Panc1 (cell line): ENCODE measurements around the gene TULP4. TPM values are rescaled to one million over a fixed set of nuclear protein-coding genes. Genes with fewer than 3 reads are reported as not detected.

ENCODE experiments used
- ATAC-seq: fragments of 200-7000 bp; cut with Tn5 transposase; 2 replicates; pipeline ENCODE4 v1.9.1; 2020; ENCODE audit warnings: mild to moderate bottlenecking, moderate library complexity
- BruUV-seq: library from RNA; stranded (reverse); fragments of 400-500 nt; replicated peaks from 2 replicates; lab custom pipeline; 2021; lab: Mats Ljungman, UMichigan
- CTCF ChIA-PET: fragments of 300-600 bp; sonication (Branson Sonifier 250); formaldehyde crosslinking; loops from one replicate; lab custom pipeline; 2022; ENCODE audit warnings: antibody characterized with exemption; lab: Charles Lee
- POLR2A ChIA-PET: fragments of 300-600 bp; sonication (Branson Sonifier 250); formaldehyde crosslinking; loops from one replicate; lab custom pipeline; 2022; ENCODE audit warnings: antibody characterized with exemption; lab: Charles Lee
- DNase-seq: peaks from one replicate; pipeline ENCODE4 v3.0.0-alpha.2; 2010; ENCODE audit warnings: low read depth, low spot score
- H3K27ac ChIP-seq: 2 replicates; pipeline ENCODE4 v1.5.1; 2011; ENCODE audit warnings: mild to moderate bottlenecking, low read length, inconsistent platforms
- H3K27me3 ChIP-seq: fragments of 200-500 bp; sonication (Bioruptor generic); 2 replicates; pipeline ENCODE4 v1.6.0; 2014; ENCODE audit warnings: low read length, inconsistent platforms; ENCODE audit not compliant: control insufficient read depth, insufficient read depth
- H3K36me3 ChIP-seq: fragments of 200-500 bp; sonication (Bioruptor generic); 2 replicates; pipeline ENCODE4 v1.5.1; 2014; ENCODE audit warnings: inconsistent platforms, mild to moderate bottlenecking, low read length, moderate library complexity; ENCODE audit not compliant: control insufficient read depth, insufficient read depth
- H3K4me1 ChIP-seq: 2 replicates; pipeline ENCODE4 v1.5.1; 2011; ENCODE audit warnings: inconsistent platforms, mild to moderate bottlenecking, low read length, moderate library complexity; ENCODE audit not compliant: control insufficient read depth, insufficient read depth
- H3K4me3 ChIP-seq, 2 experiments: 2 replicates each; pipeline ENCODE4 v1.5.1; 2011 to 2012; ENCODE audit warnings: low read depth in 2 of 2, low read length in 2 of 2, mild to moderate bottlenecking in 2 of 2, inconsistent platforms in 1 of 2, moderate library complexity in 1 of 2
- H3K9me3 ChIP-seq: fragments of 200-500 bp; sonication (Bioruptor generic); 2 replicates; pipeline ENCODE4 v1.5.1; 2014; ENCODE audit warnings: low read depth, mild to moderate bottlenecking, inconsistent platforms, low read length, moderate library complexity; ENCODE audit not compliant: control insufficient read depth, insufficient read depth
- POLR2AphosphoS5 ChIP-seq: IDR thresholded peaks from 2 replicates; pipeline ENCODE4 v1.6.1; 2012; ENCODE audit warnings: mild to moderate bottlenecking, low read depth, low read length, moderate library complexity
- REST ChIP-seq, 2 experiments: IDR thresholded peaks; 2 replicates each; pipeline ENCODE4 v1.6.1; 2011 to 2012; ENCODE audit warnings: low read depth in 2 of 2, control low read depth in 1 of 2, low read length in 1 of 2, mild to moderate bottlenecking in 1 of 2, moderate library complexity in 1 of 2; ENCODE audit not compliant: insufficient read depth in 1 of 2
- SIN3A ChIP-seq: IDR thresholded peaks from 2 replicates; pipeline ENCODE4 v1.6.1; 2012; ENCODE audit warnings: low read depth, mild to moderate bottlenecking, low read length, moderate library complexity, borderline replicate concordance; ENCODE audit not compliant: insufficient read depth
- TCF7L2 ChIP-seq: IDR thresholded peaks from 2 replicates; pipeline ENCODE4 v1.6.1; 2011; ENCODE audit warnings: mild to moderate bottlenecking, low read depth, low read length, inconsistent platforms
- in situ Hi-C: cut with HindIII; loops from 2 replicates; pipeline ENCODE4 v1.10.0; 2016; ENCODE audit warnings: low sequenced_read_pairs, low pct_unique_long_range_greater_than_20kb
- intact Hi-C: fragments of 100-400 bp; cut with micrococcal nuclease; formaldehyde crosslinking; loops from one replicate; pipeline ENCODE4 v1.10.0; 2022; ENCODE audit not compliant: unreplicated experiment
- total RNA-seq: library from RNA; stranded (reverse); gene quantifications from one replicate; pipeline ENCODE4 v1.2.1, GENCODE V29; 2021; ENCODE audit not compliant: unreplicated experiment
- TF ChIP-seq, protein P1 (sequence below): fragments of 450-650 bp; IDR thresholded peaks from 2 replicates; pipeline ENCODE4 v1.5.1; 2017; ENCODE audit warnings: mild to moderate bottlenecking

The TULP4 gene
- total RNA-seq, 1 experiment from 2014 or later: 105 TPM

DNA sequence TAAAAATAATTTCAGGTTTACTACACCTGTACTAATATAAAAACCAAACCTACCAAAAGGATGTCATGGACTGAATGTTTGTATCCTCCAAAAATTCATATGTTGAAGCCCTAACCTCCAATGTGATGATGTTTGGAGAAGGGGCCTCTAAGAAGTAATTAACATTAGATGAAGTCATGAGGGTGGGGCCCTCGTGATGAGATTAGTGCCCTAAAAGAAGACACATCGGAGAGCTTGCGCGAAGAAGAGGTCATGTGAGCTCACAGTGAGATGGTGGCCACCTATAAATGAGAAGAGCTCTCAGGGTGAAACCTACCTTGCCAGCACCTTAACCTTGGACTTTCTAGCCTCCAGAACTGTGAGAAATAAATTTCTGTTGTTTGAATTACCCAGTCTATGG is 20.8 kb downstream of the TULP4 start:
- Histone ChIP-seq H3K4me3 (no peak overlapping the region), H3K27me3 (no peaks in the 10 kb centered on the region), H3K36me3 (no peaks in the 10 kb centered on the region), H3K4me1 (no peaks in the 10 kb centered on the region), H3K9me3 (peaks cover 6% of the 10 kb centered on the region; the same call in 1 of the 2 replicates), H3K27ac (no peak overlapping the region)
- ChIA-PET POLR2A (no interaction called here), CTCF (no interaction called here)
- DNase-seq (no peak), ATAC-seq (no peak)
- intact Hi-C loops (no loop called here), in situ Hi-C loops (no loop called here)
- TF ChIP-seq, protein P1, sequence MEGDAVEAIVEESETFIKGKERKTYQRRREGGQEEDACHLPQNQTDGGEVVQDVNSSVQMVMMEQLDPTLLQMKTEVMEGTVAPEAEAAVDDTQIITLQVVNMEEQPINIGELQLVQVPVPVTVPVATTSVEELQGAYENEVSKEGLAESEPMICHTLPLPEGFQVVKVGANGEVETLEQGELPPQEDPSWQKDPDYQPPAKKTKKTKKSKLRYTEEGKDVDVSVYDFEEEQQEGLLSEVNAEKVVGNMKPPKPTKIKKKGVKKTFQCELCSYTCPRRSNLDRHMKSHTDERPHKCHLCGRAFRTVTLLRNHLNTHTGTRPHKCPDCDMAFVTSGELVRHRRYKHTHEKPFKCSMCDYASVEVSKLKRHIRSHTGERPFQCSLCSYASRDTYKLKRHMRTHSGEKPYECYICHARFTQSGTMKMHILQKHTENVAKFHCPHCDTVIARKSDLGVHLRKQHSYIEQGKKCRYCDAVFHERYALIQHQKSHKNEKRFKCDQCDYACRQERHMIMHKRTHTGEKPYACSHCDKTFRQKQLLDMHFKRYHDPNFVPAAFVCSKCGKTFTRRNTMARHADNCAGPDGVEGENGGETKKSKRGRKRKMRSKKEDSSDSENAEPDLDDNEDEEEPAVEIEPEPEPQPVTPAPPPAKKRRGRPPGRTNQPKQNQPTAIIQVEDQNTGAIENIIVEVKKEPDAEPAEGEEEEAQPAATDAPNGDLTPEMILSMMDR: no peak
- TF ChIP-seq SIN3A (no peak), TCF7L2 (no peak)
- no TSS peak for BruUV-seq

- intact Hi-C loops: no loop called here
- no peak for DNase-seq
- TF ChIP-seq TCF7L2 (no peak), SIN3A (no peak), REST (IDR thresholded peaks at IDR 0.05; ENCODE audit: insufficient read depth in 1 of 2, low read depth in 2 of 2, low read length in 1 of 2) (no peak), POLR2AphosphoS5 (no peak)
- TF ChIP-seq, protein P1: no peak
- Histone ChIP-seq H3K27ac (no peak overlapping the region), H3K27me3 (no peaks in the 10 kb centered on the region), H3K36me3 (no peaks in the 10 kb centered on the region), H3K4me1 (no peaks in the 10 kb centered on the region), H3K9me3 (peaks cover 6% of the 10 kb centered on the region; the same call in 1 of the 2 replicates), H3K4me3 (no peak overlapping the region)
- POLR2A ChIA-PET: no interaction called here
- CTCF ChIA-PET: no interaction called here
- in situ Hi-C loops: no loop called here
- no peak for ATAC-seq
- no TSS peak for BruUV-seq
Measured at GRCh38 chr6:158334534-158334933, 22.3 kb downstream of the TULP4 start.
